ENCODE measurements around the gene SPATA13.
A peak's percentile ranks its signal among the peaks of the same experiment; 100 is the strongest.

The SPATA13 gene

DNA sequence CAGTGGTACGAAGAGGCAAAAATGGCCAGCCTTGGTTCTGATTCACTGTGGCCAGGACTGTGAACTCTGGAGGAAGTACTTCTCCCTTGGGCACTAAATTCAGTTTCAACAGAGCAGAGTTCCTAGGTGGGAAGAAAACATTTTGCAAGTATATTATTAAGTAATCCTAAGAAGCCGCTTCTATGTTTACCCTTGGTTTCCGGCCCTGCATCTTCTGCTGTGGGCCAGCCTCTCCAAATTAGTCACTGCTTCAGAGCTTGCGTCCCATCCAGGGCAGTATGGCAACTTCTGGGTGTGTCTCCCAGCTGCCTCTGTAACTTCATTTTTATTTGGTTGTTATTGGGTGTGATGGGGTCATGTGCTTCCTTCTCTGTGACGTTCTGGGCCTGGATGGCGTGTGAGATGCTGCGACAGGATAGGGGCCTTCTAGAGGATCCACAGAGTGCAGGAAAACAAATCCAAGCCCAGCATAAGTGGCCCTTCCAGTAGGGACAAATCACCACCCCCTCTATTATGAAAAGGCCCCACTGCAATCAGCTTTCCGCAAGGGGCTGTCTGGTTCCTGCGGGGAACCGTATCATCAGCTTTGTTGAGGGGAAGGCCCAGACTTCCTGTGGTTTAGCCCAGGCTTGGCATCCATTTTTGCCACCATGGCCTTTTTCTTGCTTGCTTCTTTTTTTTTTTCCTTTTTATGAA, 93.8 kb downstream of the SPATA13 start:
- Mint-ChIP-seq H3K27me3 (ENCODE audit: low read depth) (no peaks in the 10 kb centered on the region), H3K4me3 (peak overlapping the region; percentile 91), H3K4me1 (ENCODE audit: low read depth) (peaks cover 69% of the 10 kb centered on the region), H3K36me3 (ENCODE audit: low read depth) (peaks cover 55% of the 10 kb centered on the region), H3K9me3 (no peaks in the 10 kb centered on the region), H3K27ac (peak overlapping the region; percentile 94)
- peak; percentile 53 for DNase-seq (ENCODE audit: low spot score)

DNA sequence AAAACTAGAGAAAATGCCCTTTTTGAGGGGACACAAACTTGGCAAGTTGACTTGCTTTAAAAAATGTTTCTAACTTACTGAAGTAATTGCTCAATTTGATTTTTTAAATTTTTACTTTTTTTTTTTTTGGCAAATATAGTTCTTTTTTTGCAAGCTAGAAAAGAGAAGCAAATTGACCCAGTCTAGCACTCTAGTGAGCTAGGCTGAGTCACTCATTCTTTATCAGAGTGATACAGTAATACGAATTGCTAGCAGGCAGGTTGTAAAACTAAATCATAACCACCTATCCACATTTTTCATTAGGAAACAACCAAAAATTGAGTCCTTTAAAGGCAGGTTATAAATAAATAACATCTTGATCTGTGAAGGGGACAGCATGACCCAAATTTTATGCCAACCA, 97.0 kb downstream of the SPATA13 start:
- Mint-ChIP-seq H3K27ac (no peak overlapping the region), H3K9me3 (no peaks in the 10 kb centered on the region), H3K36me3 (ENCODE audit: low read depth) (peaks cover 65% of the 10 kb centered on the region), H3K4me3 (no peak overlapping the region), H3K4me1 (ENCODE audit: low read depth) (peaks cover 73% of the 10 kb centered on the region), H3K27me3 (ENCODE audit: low read depth) (no peaks in the 10 kb centered on the region)
- no peak for DNase-seq (ENCODE audit: low spot score)

DNA sequence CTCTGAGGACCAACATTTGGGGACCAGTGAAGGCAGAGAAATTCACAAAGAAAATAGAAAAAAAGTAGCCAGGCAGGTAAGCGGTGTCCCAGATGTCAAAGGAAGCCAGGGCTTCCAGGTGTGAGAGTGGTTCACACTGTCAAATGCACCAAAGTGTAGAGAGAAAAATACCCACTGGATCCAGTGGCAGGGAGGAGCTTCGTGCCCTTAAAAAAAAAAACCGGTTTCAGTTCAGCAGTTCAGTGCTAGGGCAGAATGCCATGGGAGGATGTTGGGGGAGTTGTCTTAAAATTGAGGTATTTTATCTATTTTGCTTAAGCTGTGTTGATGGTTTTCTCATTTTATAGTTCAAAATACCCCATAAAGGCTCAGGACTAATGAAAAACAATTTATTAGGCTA, 101.0 kb downstream of the SPATA13 start:
- no peaks in the 10 kb centered on the region for H3K9me3 Mint-ChIP-seq
- peak overlapping the region; percentile 56 for H3K27ac Mint-ChIP-seq
- H3K4me1 Mint-ChIP-seq (ENCODE audit: low read depth), result peaks cover 68% of the 10 kb centered on the region
- DNase-seq (ENCODE audit: low spot score), result no peak
- H3K36me3 Mint-ChIP-seq (ENCODE audit: low read depth), result peaks cover 43% of the 10 kb centered on the region
- H3K27me3 Mint-ChIP-seq (ENCODE audit: low read depth), result no peaks in the 10 kb centered on the region
- H3K4me3 Mint-ChIP-seq, result peak overlapping the region; percentile 62

DNA sequence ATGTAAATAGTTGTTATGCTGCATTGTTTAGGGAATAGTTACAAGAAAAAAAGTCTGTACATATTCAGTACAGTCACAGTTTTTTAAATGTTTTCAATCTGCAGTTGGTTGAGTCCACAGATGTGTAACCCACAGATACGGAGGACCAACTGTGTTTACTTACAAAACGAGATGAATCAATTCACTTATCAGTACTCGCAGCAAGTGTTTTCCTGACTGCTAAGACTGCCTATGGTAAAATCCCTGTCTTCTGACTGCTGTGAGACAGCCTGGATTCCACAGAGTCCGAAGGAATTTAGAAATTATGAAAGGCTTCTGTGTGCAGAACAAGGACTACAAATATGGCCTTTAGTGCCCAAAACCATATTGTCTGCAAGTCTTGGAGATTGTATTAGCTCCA, 103.1 kb downstream of the SPATA13 start:
- Mint-ChIP-seq H3K4me1 (ENCODE audit: low read depth) (peaks cover 75% of the 10 kb centered on the region), H3K36me3 (ENCODE audit: low read depth) (peaks cover 45% of the 10 kb centered on the region), H3K9me3 (no peaks in the 10 kb centered on the region), H3K27ac (no peak overlapping the region), H3K27me3 (ENCODE audit: low read depth) (no peaks in the 10 kb centered on the region), H3K4me3 (peak overlapping the region; percentile 80)
- no peak for DNase-seq (ENCODE audit: low spot score)

DNA sequence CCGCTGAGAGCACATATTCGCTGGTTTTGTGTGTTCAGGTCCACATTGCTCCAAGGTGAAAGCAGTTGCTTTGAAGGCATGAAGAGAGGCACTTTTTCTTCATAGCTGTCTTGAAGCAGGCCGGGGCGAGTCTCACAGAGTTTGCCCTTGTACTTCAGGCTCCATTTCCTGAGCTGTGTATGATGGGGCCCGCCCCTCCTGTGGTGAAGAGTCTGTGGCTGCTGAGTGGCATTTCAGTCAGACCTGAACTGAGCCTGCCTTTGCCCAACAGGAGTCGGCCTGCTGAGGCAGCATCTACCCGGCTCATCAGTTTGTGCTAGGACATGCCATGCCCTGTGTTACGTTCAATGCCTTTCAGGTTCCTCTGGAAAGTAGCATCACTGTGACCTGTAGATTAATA, 104.5 kb downstream of the SPATA13 start:
- peak; percentile 81 for DNase-seq (ENCODE audit: low spot score)
- peaks cover 74% of the 10 kb centered on the region for H3K4me1 Mint-ChIP-seq (ENCODE audit: low read depth)
- H3K27ac Mint-ChIP-seq, result peak overlapping the region; percentile 87
- peak overlapping the region; percentile 80 for H3K4me3 Mint-ChIP-seq
- H3K9me3 Mint-ChIP-seq, result no peaks in the 10 kb centered on the region
- H3K27me3 Mint-ChIP-seq (ENCODE audit: low read depth), result no peaks in the 10 kb centered on the region
- peaks cover 40% of the 10 kb centered on the region for H3K36me3 Mint-ChIP-seq (ENCODE audit: low read depth)

DNA sequence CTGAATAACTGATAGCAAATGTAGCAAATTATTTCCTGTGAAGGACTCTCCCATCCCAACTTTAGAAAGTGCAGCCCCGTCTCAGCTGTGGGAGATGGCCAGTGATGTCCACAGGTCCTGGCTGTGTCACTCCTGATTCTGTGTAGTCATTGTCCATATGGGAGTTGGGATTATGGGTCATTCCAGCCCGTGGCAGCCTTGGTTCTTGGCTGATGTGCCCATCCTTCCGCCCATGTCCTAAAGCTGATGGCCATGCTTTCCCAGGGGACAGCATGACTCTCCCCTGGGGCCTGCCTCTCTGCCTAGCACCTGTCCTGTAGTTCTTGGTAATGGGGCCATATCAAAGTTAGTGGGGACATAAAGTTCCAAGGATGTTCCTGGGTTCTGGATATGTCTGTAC, 104.9 kb downstream of the SPATA13 start:
- peak overlapping the region; percentile 87 for H3K27ac Mint-ChIP-seq
- no peaks in the 10 kb centered on the region for H3K9me3 Mint-ChIP-seq
- no peaks in the 10 kb centered on the region for H3K27me3 Mint-ChIP-seq (ENCODE audit: low read depth)
- peak overlapping the region; percentile 80 for H3K4me3 Mint-ChIP-seq
- no peak for DNase-seq (ENCODE audit: low spot score)
- peaks cover 38% of the 10 kb centered on the region for H3K36me3 Mint-ChIP-seq (ENCODE audit: low read depth)
- H3K4me1 Mint-ChIP-seq (ENCODE audit: low read depth), result peaks cover 75% of the 10 kb centered on the region

DNA sequence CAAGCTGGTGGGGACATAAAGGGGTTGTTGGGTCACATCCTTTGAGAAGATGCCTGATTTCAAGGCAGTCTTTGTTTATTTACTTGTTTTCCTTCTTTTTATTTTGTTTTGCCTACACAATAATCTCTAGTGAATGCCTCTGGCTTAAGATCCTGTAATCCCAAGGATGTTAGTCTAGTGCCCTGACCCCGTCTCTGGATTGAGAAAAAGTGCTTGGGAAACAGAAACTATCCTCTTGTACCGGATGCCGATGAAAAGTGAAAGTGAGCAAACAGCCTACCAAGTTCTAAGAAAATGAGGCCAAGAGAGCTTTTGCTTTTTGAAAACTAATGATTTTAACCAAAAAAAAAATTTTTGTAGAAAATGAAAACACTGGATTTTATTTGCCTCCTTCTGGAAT, 106.8 kb downstream of the SPATA13 start:
- H3K27ac Mint-ChIP-seq, result peak overlapping the region; percentile 93
- peak overlapping the region; percentile 89 for H3K4me3 Mint-ChIP-seq
- H3K27me3 Mint-ChIP-seq (ENCODE audit: low read depth), result peaks cover 2% of the 10 kb centered on the region
- DNase-seq (ENCODE audit: low spot score), result no peak
- no peaks in the 10 kb centered on the region for H3K9me3 Mint-ChIP-seq
- H3K36me3 Mint-ChIP-seq (ENCODE audit: low read depth), result peaks cover 32% of the 10 kb centered on the region
- peaks cover 71% of the 10 kb centered on the region for H3K4me1 Mint-ChIP-seq (ENCODE audit: low read depth)

DNA sequence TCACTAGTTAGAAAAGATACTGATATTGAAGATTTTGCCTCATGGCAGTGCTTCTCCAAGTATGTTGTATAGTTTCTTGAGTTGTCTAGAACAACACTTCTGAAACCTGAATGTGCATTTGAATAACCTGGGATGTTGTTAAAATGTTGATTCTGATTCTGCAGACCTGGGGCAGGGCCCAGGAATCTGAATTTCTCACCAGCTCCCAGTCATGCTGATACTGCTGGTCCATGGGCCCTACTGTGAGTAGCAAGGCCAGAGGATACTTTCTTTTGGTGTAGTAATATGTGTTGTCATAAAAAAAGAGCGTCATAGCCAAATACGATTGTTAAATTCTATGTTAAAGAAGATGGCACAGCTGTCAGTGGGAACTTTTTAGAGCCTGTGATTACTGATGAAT, 107.3 kb downstream of the SPATA13 start:
- peak overlapping the region; percentile 93 for H3K27ac Mint-ChIP-seq
- H3K36me3 Mint-ChIP-seq (ENCODE audit: low read depth), result peaks cover 34% of the 10 kb centered on the region
- peaks cover 2% of the 10 kb centered on the region for H3K27me3 Mint-ChIP-seq (ENCODE audit: low read depth)
- H3K4me1 Mint-ChIP-seq (ENCODE audit: low read depth), result peaks cover 72% of the 10 kb centered on the region
- DNase-seq (ENCODE audit: low spot score), result no peak
- H3K9me3 Mint-ChIP-seq, result no peaks in the 10 kb centered on the region
- peak overlapping the region; percentile 89 for H3K4me3 Mint-ChIP-seq

DNA sequence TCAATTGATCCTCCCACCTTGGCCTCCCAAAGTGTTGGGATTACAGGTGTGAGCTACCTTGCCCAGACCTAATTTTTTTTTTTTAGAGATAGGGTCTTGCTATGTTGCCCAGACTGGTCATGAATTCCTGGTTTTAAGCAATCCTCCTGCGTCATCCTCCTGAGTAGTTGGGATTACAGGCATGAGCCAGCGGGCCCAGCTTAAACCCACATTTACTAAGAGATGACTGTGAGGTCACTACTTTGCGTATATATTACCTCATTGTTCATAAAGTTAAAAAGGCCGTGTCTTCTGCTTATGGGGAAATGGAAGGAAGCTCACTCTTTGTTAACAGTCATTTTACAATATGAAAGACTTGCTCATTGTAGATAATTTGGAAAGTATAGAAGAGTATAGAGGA, 109.3 kb downstream of the SPATA13 start:
- Mint-ChIP-seq H3K4me3 (peak overlapping the region; percentile 90), H3K4me1 (ENCODE audit: low read depth) (peaks cover 72% of the 10 kb centered on the region), H3K9me3 (no peaks in the 10 kb centered on the region), H3K27me3 (ENCODE audit: low read depth) (peaks cover 2% of the 10 kb centered on the region), H3K36me3 (ENCODE audit: low read depth) (peaks cover 34% of the 10 kb centered on the region), H3K27ac (peak overlapping the region; percentile 96)
- no peak for DNase-seq (ENCODE audit: low spot score)

DNA sequence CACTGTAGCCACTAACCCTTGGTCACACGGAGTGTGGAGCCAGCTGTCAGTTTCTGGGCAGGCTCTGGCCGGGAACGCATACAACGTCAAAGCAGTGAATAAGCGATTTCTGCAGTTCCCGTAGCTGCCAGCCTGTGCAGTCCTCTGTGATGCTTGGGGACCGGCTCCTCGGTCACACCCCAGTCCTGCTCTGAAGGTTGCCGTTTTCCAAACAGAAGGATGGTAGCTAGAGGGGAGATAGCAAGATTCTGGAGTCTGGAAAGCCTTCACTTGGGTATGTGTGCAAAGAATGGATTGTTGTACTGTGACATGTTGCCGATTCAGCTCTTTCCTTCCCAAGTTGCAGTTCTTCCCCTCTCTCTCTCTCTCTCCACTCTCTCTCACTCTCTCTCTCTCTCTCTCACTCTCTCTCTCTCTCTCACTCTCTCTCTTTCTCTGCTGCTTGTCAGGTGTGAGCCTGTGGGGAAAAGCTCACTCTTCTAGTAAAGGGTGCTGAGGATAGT, 110.2 kb downstream of the SPATA13 start:
- peaks cover 70% of the 10 kb centered on the region for H3K4me1 Mint-ChIP-seq (ENCODE audit: low read depth)
- H3K27me3 Mint-ChIP-seq (ENCODE audit: low read depth), result peaks cover 2% of the 10 kb centered on the region
- H3K27ac Mint-ChIP-seq, result peak overlapping the region; percentile 96
- H3K4me3 Mint-ChIP-seq, result peak overlapping the region; percentile 90
- H3K36me3 Mint-ChIP-seq (ENCODE audit: low read depth), result peaks cover 27% of the 10 kb centered on the region
- H3K9me3 Mint-ChIP-seq, result no peaks in the 10 kb centered on the region
- DNase-seq (ENCODE audit: low spot score), result peak; percentile 59

DNA sequence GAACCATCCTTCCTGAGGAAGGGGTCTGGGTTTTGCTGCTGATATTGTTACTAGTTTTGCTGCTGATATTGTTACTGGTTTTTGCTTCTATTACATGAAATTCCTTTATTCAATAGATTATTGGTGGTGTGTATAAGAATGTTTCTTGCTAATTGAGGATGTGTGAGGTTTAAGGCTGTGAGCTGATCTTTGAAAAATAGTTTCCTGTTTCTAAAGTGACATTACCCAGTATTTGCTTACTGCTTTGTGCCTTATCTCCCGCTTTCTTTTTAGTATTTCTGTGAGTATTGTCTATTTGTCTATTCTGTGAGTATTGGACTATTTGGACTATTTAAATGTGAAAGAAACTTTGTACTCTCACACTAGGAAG, 110.7 kb downstream of the SPATA13 start:
- Mint-ChIP-seq H3K4me1 (ENCODE audit: low read depth) (peaks cover 71% of the 10 kb centered on the region), H3K27ac (peak overlapping the region; percentile 96), H3K27me3 (ENCODE audit: low read depth) (peaks cover 2% of the 10 kb centered on the region), H3K9me3 (no peaks in the 10 kb centered on the region), H3K36me3 (ENCODE audit: low read depth) (peaks cover 25% of the 10 kb centered on the region), H3K4me3 (peak overlapping the region; percentile 90)
- DNase-seq (ENCODE audit: low spot score), result no peak

DNA sequence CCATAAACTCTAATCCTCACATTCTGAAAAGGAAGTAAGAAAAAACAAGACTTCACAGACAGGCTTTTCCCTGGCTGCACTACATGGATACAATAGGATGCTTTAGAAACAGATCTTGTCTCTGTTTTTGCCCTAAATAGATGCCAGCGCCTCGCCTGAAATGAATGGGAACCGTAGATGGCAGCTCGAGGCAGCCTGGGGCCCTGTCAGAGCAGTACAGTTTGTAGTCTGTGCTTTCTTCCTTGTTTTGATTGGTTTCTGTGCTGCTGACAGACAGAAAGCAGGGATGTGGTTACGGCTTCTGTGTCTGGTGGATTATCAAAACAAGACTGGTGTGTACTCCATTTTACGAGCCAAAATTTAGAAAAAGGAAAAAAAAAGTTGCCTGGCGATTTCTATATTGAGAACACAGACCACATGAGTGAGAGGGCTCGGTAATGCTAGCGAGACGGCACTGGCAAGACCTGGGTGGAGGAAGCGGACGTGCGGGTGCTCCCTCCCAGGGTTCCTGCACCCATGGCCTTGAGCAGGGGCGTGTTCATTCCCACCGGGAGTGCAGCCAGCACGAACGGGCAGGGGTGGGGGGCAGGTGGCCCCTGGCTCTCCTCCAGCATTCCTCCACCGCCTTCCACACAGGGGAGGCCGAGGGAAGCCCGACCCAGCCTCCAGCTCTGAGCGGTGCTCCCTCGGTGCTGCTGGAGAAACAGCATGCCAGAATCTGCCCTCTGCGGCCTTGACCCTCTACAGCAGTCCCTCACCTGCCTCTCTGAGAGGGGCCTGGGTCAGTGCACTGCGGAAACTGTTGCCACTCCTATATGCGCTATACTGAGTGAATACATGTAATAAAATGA, 111.3 kb downstream of the SPATA13 start:
- Mint-ChIP-seq H3K4me3 (peak overlapping the region; percentile 90), H3K27me3 (ENCODE audit: low read depth) (peaks cover 2% of the 10 kb centered on the region), H3K4me1 (ENCODE audit: low read depth) (peaks cover 72% of the 10 kb centered on the region), H3K27ac (peak overlapping the region; percentile 96), H3K36me3 (ENCODE audit: low read depth) (peaks cover 23% of the 10 kb centered on the region), H3K9me3 (no peaks in the 10 kb centered on the region)
- peak; percentile 62 for DNase-seq (ENCODE audit: low spot score)

DNA sequence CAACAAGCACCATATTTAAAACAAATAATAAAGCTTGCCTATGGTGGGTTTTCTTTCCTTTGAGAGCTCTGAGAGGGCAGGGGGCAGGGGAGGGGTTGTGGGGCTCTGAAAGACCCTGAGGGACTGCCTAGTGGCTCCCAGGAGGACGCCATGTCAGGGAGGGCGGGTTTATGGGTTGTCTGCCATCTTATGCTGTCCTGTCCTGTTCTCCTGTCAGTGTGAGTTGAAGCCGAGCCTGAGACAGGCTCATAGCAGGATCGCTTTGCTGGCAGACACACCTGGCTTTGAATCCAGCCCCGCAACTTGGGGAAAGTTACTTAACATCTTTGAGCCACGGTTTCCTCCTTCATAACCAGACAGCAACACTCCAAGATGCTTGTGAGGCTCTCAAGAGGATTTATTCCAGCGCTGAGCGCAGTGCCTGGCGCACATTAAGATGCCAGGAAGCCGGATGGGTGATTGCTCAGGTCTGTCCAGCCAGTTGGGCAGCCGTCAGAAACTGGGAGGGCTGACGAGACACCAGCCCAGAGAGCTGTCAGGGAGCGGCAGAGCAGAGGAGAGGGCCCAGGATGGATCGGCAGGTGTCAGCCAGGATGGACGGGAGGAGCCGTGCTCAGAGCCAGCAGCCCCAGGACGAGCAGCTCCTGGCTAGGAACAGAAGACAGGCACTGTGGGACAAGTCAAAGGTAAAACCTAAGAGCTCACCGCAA, 112.1 kb downstream of the SPATA13 start:
- Mint-ChIP-seq H3K36me3 (ENCODE audit: low read depth) (peaks cover 18% of the 10 kb centered on the region), H3K4me1 (ENCODE audit: low read depth) (peaks cover 68% of the 10 kb centered on the region), H3K4me3 (peak overlapping the region; percentile 90), H3K9me3 (no peaks in the 10 kb centered on the region), H3K27ac (peak overlapping the region; percentile 96), H3K27me3 (ENCODE audit: low read depth) (peaks cover 2% of the 10 kb centered on the region)
- no peak for DNase-seq (ENCODE audit: low spot score)

DNA sequence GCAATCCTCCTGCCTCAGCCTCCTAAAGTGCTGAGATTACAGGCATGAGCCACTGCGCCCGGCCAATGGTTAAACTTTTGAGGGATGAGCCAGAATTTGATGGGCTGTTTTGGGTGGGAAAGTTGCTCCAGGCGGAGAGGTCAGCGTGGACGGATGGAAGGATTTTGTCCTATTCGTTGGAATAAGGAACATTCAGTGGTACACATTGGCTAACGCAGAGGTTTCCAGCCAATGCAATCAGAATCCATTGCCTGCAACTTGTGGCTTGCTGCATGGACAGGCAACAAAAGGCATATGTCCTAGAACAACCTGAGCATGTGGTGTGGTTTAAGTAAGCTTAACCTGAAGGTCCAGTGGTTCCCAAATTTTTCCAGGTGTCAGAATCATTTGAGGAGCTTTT, 113.4 kb downstream of the SPATA13 start:
- H3K36me3 Mint-ChIP-seq (ENCODE audit: low read depth), result peaks cover 19% of the 10 kb centered on the region
- H3K27ac Mint-ChIP-seq, result peak overlapping the region; percentile 96
- H3K4me1 Mint-ChIP-seq (ENCODE audit: low read depth), result peaks cover 65% of the 10 kb centered on the region
- peaks cover 2% of the 10 kb centered on the region for H3K27me3 Mint-ChIP-seq (ENCODE audit: low read depth)
- H3K4me3 Mint-ChIP-seq, result peak overlapping the region; percentile 90
- H3K9me3 Mint-ChIP-seq, result no peaks in the 10 kb centered on the region
- no peak for DNase-seq (ENCODE audit: low spot score)

Measured in T-helper 2 cell treated with Interferon-gamma antibody and Interleukin-4, amounts not matched to agents 5 μg/mL and 100 μg/mL, for 36 hours (primary cell).